AG04450 (cell line): ENCODE measurements around the gene EIF4E1B. TPM values are rescaled to one million over a fixed set of nuclear protein-coding genes. Genes with fewer than 3 reads are reported as not detected.

ENCODE experiments used
- CTCF ChIA-PET: fragments of 300-600, 350-600 bp; formaldehyde crosslinking; extraction: SDS; loops from one replicate; lab custom pipeline; 2022; ENCODE audit warnings: antibody characterized with exemption, inconsistent platforms; lab: Charles Lee
- POLR2A ChIA-PET: fragments of 350-600 bp; formaldehyde crosslinking; extraction: SDS; loops from one replicate; lab custom pipeline; 2021; ENCODE audit warnings: antibody characterized with exemption, inconsistent platforms; lab: Yijun Ruan, JAX
- DNase-seq: peaks from one replicate; pipeline ENCODE4 v3.0.0-alpha.2; 2011; ENCODE audit warnings: low read depth, low spot score
- H3K27ac ChIP-seq: one replicate; pipeline ENCODE4 v1.5.1; 2012; ENCODE audit warnings: low read depth, low read length, control low read depth
- H3K27me3 ChIP-seq: one replicate; pipeline ENCODE4 v1.6.0; 2012; ENCODE audit warnings: low read length; ENCODE audit not compliant: control insufficient read depth, insufficient read depth
- H3K4me3 ChIP-seq: 2 replicates; pipeline ENCODE4 v1.5.1; 2011; ENCODE audit warnings: mild to moderate bottlenecking, low read depth, low read length, control low read depth
- H3K9me3 ChIP-seq: 2 replicates; pipeline ENCODE4 v1.5.1; 2012; ENCODE audit warnings: low read length; ENCODE audit not compliant: control insufficient read depth, insufficient read depth
- CTCF ChIP-seq: IDR thresholded peaks from 2 replicates; pipeline ENCODE4 v1.5.1; 2011; ENCODE audit warnings: low read depth, low read length, control low read depth, inconsistent platforms
- polyA plus RNA-seq: library from polyadenylated mRNA; depleted of rRNA; stranded (reverse); fragments of >200 nt; gene quantifications from 2 replicates; pipeline ENCODE4 v1.2.3, GENCODE V29; 2011

Gene EIF4E1B
- polyA plus RNA-seq, 1 experiment = not detected

- ChIA-PET CTCF (interaction anchor here (1.4 to 1.5 kb wide), 2 partner anchors 18 to 21 kb away, joined by 4 to 6 read pairs; no protein-coding TSS in a partner anchor), POLR2A (no interaction called here)
- H3K4me3 ChIP-seq = no peak overlapping the region
- H3K27me3 ChIP-seq = peaks cover 39% of the 10 kb centered on the region
- peaks cover 5% of the 10 kb centered on the region; the same call in 1 of the 2 replicates for H3K9me3 ChIP-seq
- no peak overlapping the region for H3K27ac ChIP-seq
- no peak for DNase-seq
- no peak for TF ChIP-seq CTCF
These were observed 9.5 kb downstream of the EIF4E1B start for GRCh38 chr5:176639981-176640380.

- POLR2A ChIA-PET = no interaction called here
These were observed 10.1 kb downstream of the EIF4E1B start for GRCh38 chr5:176640616-176641015.

GRCh38 chr5:176642675-176643490, 12.4 kb downstream of the EIF4E1B start:
- POLR2A ChIA-PET = no interaction called here
- no peak for DNase-seq
- Histone ChIP-seq H3K27ac (no peak overlapping the region), H3K27me3 (peaks cover 20% of the 10 kb centered on the region), H3K9me3 (no peaks in the 10 kb centered on the region; the same call in 1 of the 2 replicates), H3K4me3 (no peak overlapping the region)
- CTCF ChIA-PET = interaction anchor here (0.5 to 2.1 kb wide), 2 partner anchors 21 to 269 kb away, joined by 3 to 5 read pairs; no protein-coding TSS in a partner anchor
- TF ChIP-seq CTCF = no peak

More at GRCh38 chr5:176640616-176641015, 10.1 kb downstream of the EIF4E1B start:
- no peak for DNase-seq
- no peak overlapping the region for H3K27ac ChIP-seq
- TF ChIP-seq CTCF = no peak
- CTCF ChIA-PET = interaction anchor here (1.4 kb wide), 1 partner anchor 20 kb away, joined by 6 read pairs; no protein-coding TSS in a partner anchor
- no peak overlapping the region for H3K4me3 ChIP-seq
- H3K27me3 ChIP-seq = peaks cover 34% of the 10 kb centered on the region
- H3K9me3 ChIP-seq = peaks cover under 1% of the 10 kb centered on the region; the same call in 1 of the 2 replicates

GRCh38 chr5:176643491-176644219, 13.2 kb downstream of the EIF4E1B start:
- Histone ChIP-seq H3K4me3 (no peak overlapping the region), H3K27ac (no peak overlapping the region), H3K9me3 (no peaks in the 10 kb centered on the region; the same call in 1 of the 2 replicates), H3K27me3 (peaks cover 13% of the 10 kb centered on the region)
- POLR2A ChIA-PET = interaction anchor here (0.6 kb wide), 2 partner anchors 22 to 100 kb away, joined by 3 to 5 read pairs; no protein-coding TSS in a partner anchor
- no peak for TF ChIP-seq CTCF
- DNase-seq = no peak
- CTCF ChIA-PET = interaction anchor here (0.7 to 2.1 kb wide), 3 partner anchors 17 to 70 kb away, joined by 4 to 6 read pairs (median 5); no protein-coding TSS in a partner anchor
